ENCODE measurements around the gene LXN. TPM values are rescaled to one million over a fixed set of nuclear protein-coding genes. Genes with fewer than 3 reads are reported as not detected.
A peak's percentile ranks its signal among the peaks of the same experiment; 100 is the strongest.

The LXN gene
- total RNA-seq, 1 experiment from 2014 or later, result 301 TPM

- H3K9me3 ChIP-seq (ENCODE audit: control insufficient read depth, insufficient read depth, low read depth, low read length), result no peaks in the 10 kb centered on the region
- H3K4me1 ChIP-seq (ENCODE audit: control insufficient read depth, insufficient read depth, low read length), result peaks cover 47% of the 10 kb centered on the region
- ChIA-PET CTCF (interaction anchor here (0.6 to 1.0 kb wide), 5 partner anchors 12 to 117 kb away, joined by 3 to 7 read pairs (median 4); no protein-coding TSS in a partner anchor), POLR2A (interaction anchor here (1.0 to 1.2 kb wide), 2 partner anchors 51 to 118 kb away, joined by 6 to 7 read pairs; no protein-coding TSS in a partner anchor)
- ATAC-seq, result no peak
- peak overlapping the region; percentile 89 for H3K27ac ChIP-seq (ENCODE audit: low read length)
- no TSS peak for BruUV-seq (replicated peaks)
- H3K36me3 ChIP-seq (ENCODE audit: control insufficient read depth, insufficient read depth, low read length), result peaks cover 34% of the 10 kb centered on the region
- intact Hi-C loops (cut with micrococcal nuclease; ENCODE audit: unreplicated experiment) (loop anchor here (1.0 kb wide), 1 partner anchor 117 kb away; no protein-coding TSS in a partner anchor), in situ Hi-C loops (cut with HindIII; ENCODE audit: low pct_unique_long_range_greater_than_20kb, low sequenced_read_pairs) (no loop called here)
- no peaks in the 10 kb centered on the region for H3K27me3 ChIP-seq (ENCODE audit: control insufficient read depth, insufficient read depth, low read length)
- DNase-seq (ENCODE audit: low read depth, low spot score), result peak; percentile 12
- H3K4me3 ChIP-seq (ENCODE audit: low read depth in 2 of 2, low read length in 2 of 2), result peak overlapping the region; percentile 67 to 84
- TF ChIP-seq POLR2AphosphoS5 (IDR thresholded peaks at IDR 0.05; ENCODE audit: low read depth, low read length) (no peak), REST (IDR thresholded peaks at IDR 0.05; ENCODE audit: insufficient read depth in 1 of 2, low read depth in 2 of 2, low read length in 1 of 2) (no peak), SIN3A (IDR thresholded peaks at IDR 0.05; ENCODE audit: borderline replicate concordance, insufficient read depth, low read depth, low read length) (no peak), TCF7L2 (IDR thresholded peaks at IDR 0.05; ENCODE audit: low read depth, low read length) (no peak), CTCF (IDR thresholded peaks at IDR 0.05) (no peak)
Measured at GRCh38 chr3:158671821-158672214, 630 bp downstream of the LXN start.

- H3K27ac ChIP-seq (ENCODE audit: low read length), result peak overlapping the region; percentile 89
- CTCF ChIA-PET, result no interaction called here
- H3K27me3 ChIP-seq (ENCODE audit: control insufficient read depth, insufficient read depth, low read length), result no peaks in the 10 kb centered on the region
- H3K4me3 ChIP-seq (ENCODE audit: low read depth in 2 of 2, low read length in 2 of 2), result peak overlapping the region; percentile 38 to 67
- POLR2A ChIA-PET, result no interaction called here
- BruUV-seq (replicated peaks), result no TSS peak
- intact Hi-C loops (cut with micrococcal nuclease; ENCODE audit: unreplicated experiment) (no loop called here), in situ Hi-C loops (cut with HindIII; ENCODE audit: low pct_unique_long_range_greater_than_20kb, low sequenced_read_pairs) (no loop called here)
- TF ChIP-seq REST (IDR thresholded peaks at IDR 0.05; ENCODE audit: insufficient read depth in 1 of 2, low read depth in 2 of 2, low read length in 1 of 2), result no peak
- no peak for TF ChIP-seq POLR2AphosphoS5 (IDR thresholded peaks at IDR 0.05; ENCODE audit: low read depth, low read length)
- no peaks in the 10 kb centered on the region for H3K9me3 ChIP-seq (ENCODE audit: control insufficient read depth, insufficient read depth, low read depth, low read length)
- H3K4me1 ChIP-seq (ENCODE audit: control insufficient read depth, insufficient read depth, low read length), result peaks cover 66% of the 10 kb centered on the region
- DNase-seq (ENCODE audit: low read depth, low spot score), result no peak
- no peak for ATAC-seq
- H3K36me3 ChIP-seq (ENCODE audit: control insufficient read depth, insufficient read depth, low read length), result peaks cover 59% of the 10 kb centered on the region
Measured at GRCh38 chr3:158668506-158668905, 3.9 kb downstream of the LXN start.

Data from Panc1 (cell line).